Raji (cell line): ENCODE measurements around the gene VAPA.

Source experiments
- POLR2A ChIP-seq: IDR thresholded peaks from 2 replicates; pipeline ENCODE4 v1.6.1; 2011; ENCODE audit warnings: low read depth, low read length, control low read depth; ENCODE audit not compliant: insufficient read depth

Gene VAPA

DNA sequence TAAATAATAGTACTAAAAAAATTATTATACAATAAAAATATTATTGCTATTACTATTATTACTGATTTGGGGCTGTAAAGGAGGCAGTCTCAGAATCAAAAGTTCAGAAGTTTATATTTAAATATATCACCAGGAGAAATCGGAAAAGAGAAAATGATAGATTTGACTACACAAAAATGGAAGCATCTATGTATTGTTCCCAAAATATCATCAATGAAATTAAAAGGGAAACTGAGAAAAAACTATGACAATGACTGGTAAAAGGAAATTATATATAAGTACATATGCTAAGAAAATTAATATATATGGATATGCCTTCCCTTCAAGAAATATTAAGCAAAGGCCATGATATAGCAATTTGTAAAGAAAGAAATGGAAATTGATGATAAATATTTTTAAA, 35.7 kb upstream of the VAPA start:
- TF ChIP-seq POLR2A: no peak

DNA sequence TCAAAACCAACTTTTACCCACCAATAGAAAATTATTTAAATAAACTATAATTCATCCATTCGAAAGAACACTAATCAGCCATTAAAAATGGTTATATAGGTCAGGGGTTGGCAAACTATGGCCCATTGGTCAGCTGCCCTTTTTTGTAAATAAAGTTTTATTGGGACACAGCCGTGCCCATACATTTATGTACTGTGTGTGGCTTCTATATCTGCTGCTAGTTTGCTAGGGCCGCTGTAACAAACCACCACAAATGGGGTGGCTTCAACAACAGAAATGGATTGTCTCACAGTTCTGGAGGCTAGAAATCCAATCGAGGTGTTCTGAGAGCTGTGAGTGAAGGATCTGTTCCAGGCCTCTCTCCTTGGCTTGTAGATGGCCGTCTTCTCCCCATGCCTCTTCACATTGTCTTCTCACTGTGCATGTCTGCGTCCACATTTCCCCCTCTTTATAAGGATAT, 35.0 kb upstream of the VAPA start:
- TF ChIP-seq POLR2A: no peak

DNA sequence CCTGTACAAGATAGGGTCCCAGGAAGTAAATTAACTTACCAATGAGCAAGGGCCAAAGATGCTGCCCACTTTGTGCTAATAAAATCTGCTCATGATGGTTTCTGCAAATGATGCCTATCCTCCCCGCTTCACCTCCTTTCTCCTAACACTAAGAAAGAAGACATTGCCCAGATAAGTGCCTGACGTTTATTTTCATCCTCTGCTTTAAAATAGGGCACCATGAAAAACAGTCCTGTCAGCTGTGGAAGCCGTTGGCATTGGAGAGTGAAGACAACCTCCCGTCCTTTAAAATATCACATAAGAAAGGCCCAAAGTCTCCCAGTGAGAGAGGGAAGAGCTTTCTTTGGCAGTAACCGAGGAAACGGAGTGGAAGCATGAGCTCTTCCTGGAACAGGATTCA, 29.7 kb upstream of the VAPA start:
- TF ChIP-seq POLR2A: no peak

DNA sequence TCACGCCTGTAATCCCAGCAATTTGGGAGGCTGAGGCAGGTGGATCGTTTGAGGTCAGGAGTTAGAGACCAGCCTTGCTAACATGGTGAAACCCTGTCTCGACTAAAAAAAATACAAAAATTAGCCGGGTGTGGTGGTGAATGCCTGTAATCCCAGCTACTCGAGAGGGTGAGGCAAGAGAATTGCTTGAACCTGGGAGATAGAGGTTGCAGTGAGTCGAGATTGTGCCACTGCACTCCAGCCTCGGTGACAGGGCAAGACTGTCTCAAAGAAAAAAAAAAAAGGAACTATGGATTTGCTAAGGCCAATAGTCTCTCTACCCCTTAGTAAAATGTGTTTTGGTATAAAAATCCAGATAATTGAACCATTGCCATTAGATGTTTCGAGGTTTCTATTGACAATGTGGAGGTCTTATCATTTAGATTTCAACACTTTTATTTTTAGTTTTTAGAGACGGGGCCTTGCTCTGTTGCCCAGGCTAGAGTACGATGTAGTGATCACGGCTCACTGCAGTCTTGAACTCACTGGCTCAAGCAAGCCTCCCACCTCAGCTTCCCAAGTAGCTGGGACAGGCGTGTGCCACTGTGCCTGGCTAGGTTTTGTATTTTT, 29.2 kb upstream of the VAPA start:
- no peak for TF ChIP-seq POLR2A

DNA sequence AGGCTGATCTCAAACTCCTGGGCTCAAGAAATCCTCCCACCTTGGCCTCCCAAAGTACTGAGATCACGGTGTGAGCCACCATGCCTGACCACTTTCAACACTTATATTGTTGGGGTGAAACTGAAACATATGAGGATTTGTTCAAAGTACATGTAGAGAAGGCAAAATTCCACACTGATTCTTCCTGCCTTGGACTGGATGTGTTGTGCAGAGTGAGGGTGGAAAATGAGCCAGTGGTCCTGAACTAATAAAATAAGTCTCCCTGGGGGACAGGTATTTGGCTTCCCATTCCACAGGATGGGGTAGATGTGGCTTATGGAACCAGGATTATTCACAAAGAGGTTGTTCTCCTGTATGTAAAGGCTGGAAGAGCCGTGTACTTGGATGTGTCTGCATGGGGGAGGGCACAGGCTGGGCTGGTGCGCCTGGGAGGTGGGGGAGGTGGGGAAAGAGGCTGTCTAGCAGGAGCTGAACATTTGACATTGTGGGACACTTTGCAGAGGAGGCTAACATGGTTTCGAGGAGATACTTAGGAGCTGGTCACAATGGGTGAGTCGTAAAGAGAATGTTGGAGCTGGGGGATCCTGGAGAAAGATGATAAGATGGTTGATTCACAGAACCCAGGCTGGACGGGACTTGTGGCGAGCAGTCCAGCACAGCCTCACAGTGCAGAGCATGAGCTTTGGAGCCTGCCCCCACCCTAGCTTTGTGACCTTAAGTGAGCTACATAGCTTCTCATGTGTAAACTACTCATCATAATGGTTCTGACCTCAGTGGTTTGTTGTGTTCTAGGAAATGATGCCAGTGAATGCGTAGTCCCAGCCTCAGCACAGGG, 28.4 kb upstream of the VAPA start, which contains the start of gene TXNDC2:
Gene TXNDC2, plus strand, starts transcription at position 804 of the 835 bp plus-strand sequence. CDS start 708 bp downstream, outside the sequence.
- TF ChIP-seq POLR2A: no peak

DNA sequence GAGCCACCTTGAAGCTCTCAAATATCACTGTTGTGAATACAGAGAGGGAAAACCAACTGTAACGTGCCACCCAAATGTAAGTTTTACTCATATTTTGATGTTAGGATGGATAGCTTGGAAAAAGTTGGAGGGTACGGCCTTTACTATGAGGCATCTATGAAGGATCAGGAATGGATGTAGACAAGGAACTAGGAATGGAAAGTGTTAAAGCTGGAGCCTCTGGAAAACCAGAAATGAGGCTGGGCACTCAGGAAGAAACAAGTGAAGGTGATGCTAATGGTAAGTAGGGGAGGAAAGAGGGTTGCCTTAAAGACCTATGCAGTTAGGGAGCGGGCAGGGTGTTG, 27.8 kb upstream of the VAPA start:
- TF ChIP-seq POLR2A: no peak

DNA sequence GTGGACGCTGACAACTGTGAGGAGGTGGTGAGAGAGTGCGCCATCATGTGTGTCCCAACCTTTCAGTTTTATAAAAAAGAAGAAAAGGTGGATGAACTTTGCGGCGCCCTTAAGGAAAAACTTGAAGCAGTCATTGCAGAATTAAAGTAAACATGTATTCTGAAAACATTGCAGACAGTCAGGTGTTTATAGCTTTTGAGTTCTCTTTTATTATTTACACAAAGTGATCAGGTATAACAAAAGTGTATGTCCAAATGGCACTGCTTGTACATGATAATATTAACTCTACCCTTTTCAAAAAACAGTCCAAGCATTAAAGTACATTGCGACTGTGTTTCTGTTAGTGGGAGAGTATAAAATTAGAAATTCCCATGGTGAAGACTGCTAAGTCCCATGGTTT, 25.8 kb upstream of the VAPA start:
- TF ChIP-seq POLR2A: no peak

DNA sequence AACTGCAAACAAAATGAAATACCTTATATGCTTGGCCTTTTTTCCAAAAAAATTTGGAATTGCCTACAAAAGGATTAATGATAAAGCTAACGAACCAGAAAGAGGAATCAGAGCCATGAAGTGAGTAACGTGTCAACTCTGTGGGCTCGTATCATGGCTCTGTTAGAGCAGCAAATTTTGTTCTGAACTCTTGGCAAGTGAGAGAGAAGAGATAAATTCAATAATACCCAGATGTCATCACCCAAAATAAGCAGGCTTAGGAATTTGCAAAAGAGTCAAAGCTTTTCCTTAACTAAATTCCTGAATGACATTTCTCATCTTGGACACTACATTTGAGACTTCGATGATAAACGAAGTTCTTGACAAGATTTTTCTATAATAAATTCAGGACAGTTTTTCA, 23.6 kb upstream of the VAPA start:
- no peak for TF ChIP-seq POLR2A

DNA sequence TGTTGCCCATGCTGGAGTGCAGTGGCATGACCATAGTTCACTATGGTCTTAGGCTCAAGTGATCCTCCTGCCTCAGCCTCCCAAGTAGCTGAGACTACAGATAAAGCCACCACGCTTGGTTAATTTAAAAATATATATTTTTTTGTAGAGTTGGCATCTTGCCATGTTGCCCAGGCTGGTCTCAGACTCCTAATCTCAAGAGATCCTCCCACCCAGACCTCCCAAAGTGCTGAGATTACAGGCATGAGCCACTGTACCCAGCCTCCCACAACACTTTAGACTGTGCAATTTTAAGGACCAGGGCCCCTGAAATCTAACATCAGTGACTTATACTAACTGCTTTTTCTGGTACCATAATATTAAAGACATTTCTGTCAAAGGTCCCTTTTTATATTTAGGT, 22.9 kb upstream of the VAPA start:
- no peak for TF ChIP-seq POLR2A

DNA sequence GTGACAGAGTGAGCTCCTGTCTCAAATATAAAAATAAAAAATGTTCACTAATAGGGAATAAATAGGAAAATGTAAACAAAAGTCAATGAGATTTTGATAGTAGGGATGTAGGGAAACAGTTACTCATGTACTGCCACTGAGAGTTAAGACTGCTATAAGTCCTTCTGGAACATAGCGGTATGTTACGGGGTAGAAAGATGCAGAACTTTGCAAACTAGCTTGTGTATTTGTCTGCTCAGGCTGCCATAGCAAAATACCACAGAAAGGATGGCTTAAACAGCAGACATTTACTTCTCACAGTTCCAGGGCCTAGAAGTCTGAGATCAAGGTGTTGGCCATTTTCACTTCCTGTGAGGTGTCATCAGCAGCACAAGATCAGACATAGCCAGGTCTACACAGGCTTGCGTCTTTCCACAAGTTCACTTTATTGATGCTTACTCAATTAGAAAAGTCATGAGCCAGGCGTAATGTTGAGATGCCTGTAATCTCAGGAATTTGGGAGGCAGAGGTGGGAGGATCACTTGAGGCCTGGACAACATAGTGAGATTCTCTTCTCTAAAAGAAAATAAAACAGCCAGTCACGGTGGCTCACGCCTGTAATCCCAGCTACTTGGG, 19.3 kb upstream of the VAPA start:
- TF ChIP-seq POLR2A: no peak

DNA sequence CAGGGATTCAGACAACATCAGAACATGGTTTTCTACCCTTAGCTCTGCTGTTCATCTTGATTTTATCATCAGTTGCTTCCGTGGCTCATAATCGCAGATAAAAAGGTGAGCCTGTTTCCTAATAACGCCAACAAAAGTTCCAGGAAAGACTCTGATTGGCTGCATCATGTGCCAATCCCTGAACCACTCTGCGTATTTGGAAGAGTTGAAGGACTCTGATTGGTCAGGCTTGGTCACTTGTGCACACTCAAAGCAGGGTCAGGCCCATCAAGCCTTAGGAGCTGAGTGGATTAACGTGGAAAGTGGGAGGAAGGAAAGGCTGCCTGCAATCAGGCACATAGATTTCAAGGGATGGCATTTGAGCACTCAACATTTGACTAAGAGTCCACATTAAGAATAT, 16.7 kb upstream of the VAPA start:
- TF ChIP-seq POLR2A: no peak

DNA sequence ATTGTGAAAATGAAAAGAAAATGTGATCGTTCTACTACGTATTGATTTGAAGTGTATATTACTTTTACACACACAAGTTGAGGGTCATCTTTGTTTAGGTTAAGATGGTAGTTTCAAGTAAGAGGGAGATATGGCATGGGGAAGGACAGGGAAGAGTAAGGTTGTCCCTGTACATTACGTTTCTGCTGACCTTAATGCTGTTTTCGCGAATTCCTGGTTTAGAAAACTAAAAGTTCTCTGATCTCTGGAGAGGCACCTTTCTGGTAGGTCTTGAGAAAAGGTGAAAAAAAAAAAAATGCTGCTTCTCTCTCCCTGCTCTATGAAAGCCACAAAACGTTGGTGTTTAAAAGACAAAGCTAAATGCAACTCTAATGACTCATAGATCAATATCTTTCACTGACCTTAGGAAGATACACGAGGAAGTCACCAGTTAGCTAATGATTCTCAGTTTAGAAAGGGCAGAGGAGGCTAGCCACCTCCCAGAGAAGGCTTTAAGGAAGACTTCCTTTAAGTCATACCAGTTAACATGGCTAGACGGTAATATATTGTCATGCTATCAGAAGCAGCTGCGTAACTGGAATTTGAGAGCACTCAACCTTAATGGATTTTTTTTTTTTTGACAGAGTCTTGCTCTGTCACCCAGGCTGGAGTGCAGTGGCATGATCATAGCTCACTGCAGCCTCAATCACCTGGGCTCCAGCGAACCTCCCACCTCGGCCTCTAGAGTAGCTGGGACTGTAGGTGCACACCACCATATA, 14.8 kb upstream of the VAPA start:
- no peak for TF ChIP-seq POLR2A

DNA sequence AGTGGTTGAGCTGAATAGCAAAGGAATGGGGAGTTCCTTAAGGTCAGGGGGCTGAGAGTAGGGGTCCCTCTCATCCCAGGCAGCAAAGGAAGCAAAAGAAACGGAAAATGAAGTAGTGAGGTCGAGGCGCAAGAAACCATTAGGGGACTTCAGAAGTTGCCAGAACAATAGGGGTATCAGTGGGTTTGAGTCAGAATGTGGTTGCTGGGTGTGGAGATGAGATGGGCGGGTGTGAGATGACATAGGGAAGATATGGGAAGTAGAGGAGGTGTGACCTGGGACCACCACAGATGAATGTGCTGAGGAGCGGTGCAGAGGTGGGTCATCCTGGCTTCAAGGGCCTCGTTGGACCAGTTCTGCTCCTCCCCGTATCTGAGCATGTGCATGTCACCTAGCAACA, 13.1 kb upstream of the VAPA start:
- TF ChIP-seq POLR2A: no peak

DNA sequence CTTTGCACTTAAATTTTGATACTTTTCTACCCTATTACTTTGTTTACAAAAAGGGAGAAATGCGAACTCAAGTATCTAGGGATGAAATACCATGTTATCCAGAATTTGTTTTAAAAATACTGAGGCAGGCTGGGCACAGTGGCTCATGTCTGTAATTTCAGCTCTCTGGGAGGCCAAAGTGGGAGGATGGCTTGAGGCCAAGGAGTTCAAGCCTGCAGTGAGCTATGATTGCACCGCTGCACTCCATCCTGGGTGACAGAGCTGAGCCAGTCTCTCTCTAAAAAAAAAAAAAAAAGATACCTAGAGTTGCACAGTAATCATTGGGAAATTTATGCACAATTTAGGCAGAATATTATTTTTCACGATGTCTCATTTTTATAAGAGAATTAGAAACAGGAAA, 12.4 kb upstream of the VAPA start:
- no peak for TF ChIP-seq POLR2A

DNA sequence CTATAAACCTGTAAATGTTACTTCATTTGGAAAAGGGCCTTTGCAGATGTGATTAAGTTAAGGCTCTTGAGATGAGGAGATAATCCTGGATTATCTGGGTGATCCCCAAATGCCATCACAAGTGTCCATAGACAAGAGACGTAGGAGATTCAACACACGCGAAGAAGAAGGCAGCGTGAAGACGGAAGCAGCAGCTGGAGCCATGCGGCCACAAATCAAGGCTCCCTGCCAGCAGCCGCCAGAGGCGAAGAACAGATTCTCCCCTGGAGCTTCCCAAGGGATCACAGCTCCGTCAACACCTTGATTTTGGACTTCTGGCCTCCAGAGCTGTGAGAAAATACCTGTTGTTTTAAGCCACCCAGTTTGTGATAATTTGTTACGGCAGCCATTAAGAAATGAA, 11.0 kb upstream of the VAPA start:
- TF ChIP-seq POLR2A: no peak
